ENCODE data around the gene ZCCHC8.
"Not testable (repeated sequence)": the region's sequence is repeated elsewhere in the genome, so short reads cannot be mapped to it uniquely, and the experiment has no call there.

ZCCHC8 gene

GRCh38 chr12:122506393-122506938, 5.7 kb upstream of the ZCCHC8 start:
- no peak for DNase-seq

GRCh38 chr12:122505419-122506051, 4.8 kb upstream of the ZCCHC8 start:
- no peak for DNase-seq

- DNase-seq = no peak
Measured at GRCh38 chr12:122503783-122504590, 3.3 kb upstream of the ZCCHC8 start.

GRCh38 chr12:122503147-122503751, 2.5 kb upstream of the ZCCHC8 start:
- no peak for DNase-seq

- DNase-seq = no peak
Measured at GRCh38 chr12:122501489-122501989, 807 bp upstream of the ZCCHC8 start.

- peak; percentile 14 for DNase-seq
Measured at GRCh38 chr12:122499991-122500684, 594 bp downstream of the ZCCHC8 start.

- DNase-seq = no peak
Measured at GRCh38 chr12:122495258-122495657, 5.5 kb downstream of the ZCCHC8 start.

GRCh38 chr12:122493222-122493621, 7.5 kb downstream of the ZCCHC8 start:
- DNase-seq = not testable (repeated sequence)

- DNase-seq = no peak
Measured at GRCh38 chr12:122491991-122492390, 8.7 kb downstream of the ZCCHC8 start.

GRCh38 chr12:122489038-122489437, 11.7 kb downstream of the ZCCHC8 start:
- no peak for DNase-seq

GRCh38 chr12:122487807-122488206, 12.9 kb downstream of the ZCCHC8 start:
- DNase-seq = not testable (repeated sequence)

GRCh38 chr12:122486805-122487426, 13.8 kb downstream of the ZCCHC8 start:
- DNase-seq = no peak

GRCh38 chr12:122486360-122486759, 14.4 kb downstream of the ZCCHC8 start:
- not testable (repeated sequence) for DNase-seq

- DNase-seq = not testable (repeated sequence)
Measured at GRCh38 chr12:122484385-122484784, 16.3 kb downstream of the ZCCHC8 start.

GRCh38 chr12:122483969-122484368, 16.8 kb downstream of the ZCCHC8 start:
- no peak for DNase-seq

GRCh38 chr12:122481861-122482260, 18.9 kb downstream of the ZCCHC8 start:
- no peak for DNase-seq

GRCh38 chr12:122480753-122481152, 20.0 kb downstream of the ZCCHC8 start:
- no peak for DNase-seq

GRCh38 chr12:122474324-122474716, 26.4 kb downstream of the ZCCHC8 start:
- no peak for DNase-seq

GRCh38 chr12:122473543-122474323, 27.0 kb downstream of the ZCCHC8 start:
- DNase-seq = peak; percentile 93

GRCh38 chr12:122471324-122472226, 29.2 kb downstream of the ZCCHC8 start:
- DNase-seq = peak; percentile 23
